Fibroblast of the conjunctiva (primary cell): ENCODE data around the gene TMEM273.

Source experiments
- DNase-seq: peaks from one replicate; pipeline ENCODE4 v3.0.0-alpha.2; 2010; ENCODE audit warnings: low read depth

TMEM273 gene

GRCh38 chr10:49139028-49139845, 49.0 kb downstream of the TMEM273 start:
- no peak for DNase-seq

GRCh38 chr10:49138361-49138891, 49.8 kb downstream of the TMEM273 start:
- DNase-seq = no peak

GRCh38 chr10:49136525-49136924, 51.7 kb downstream of the TMEM273 start:
- DNase-seq = no peak

GRCh38 chr10:49135575-49136313, 52.4 kb downstream of the TMEM273 start:
- no peak for DNase-seq

GRCh38 chr10:49134327-49134726, 53.9 kb downstream of the TMEM273 start:
- DNase-seq = no peak

GRCh38 chr10:49133706-49134248, 54.4 kb downstream of the TMEM273 start, which contains the start of gene FAM170B:
Gene FAM170B (minus strand): TSS chr10:49134021. CDS start chr10:49133918, 103 bp downstream.
- DNase-seq = no peak

GRCh38 chr10:49132362-49132737, 55.8 kb downstream of the TMEM273 start:
- DNase-seq = no peak

- no peak for DNase-seq
Measured at GRCh38 chr10:49131507-49132361, 56.5 kb downstream of the TMEM273 start.

GRCh38 chr10:49129376-49129775, 58.8 kb downstream of the TMEM273 start:
- DNase-seq = no peak

GRCh38 chr10:49128854-49129253, 59.3 kb downstream of the TMEM273 start:
- no peak for DNase-seq

- DNase-seq = no peak
Measured at GRCh38 chr10:49123981-49124950, 63.9 kb downstream of the TMEM273 start.

GRCh38 chr10:49120911-49121310, 67.3 kb downstream of the TMEM273 start:
- no peak for DNase-seq

GRCh38 chr10:49119746-49120145, 68.4 kb downstream of the TMEM273 start:
- no peak for DNase-seq

- DNase-seq = no peak
Measured at GRCh38 chr10:49118430-49119074, 69.6 kb downstream of the TMEM273 start.

GRCh38 chr10:49117376-49118070, 70.7 kb downstream of the TMEM273 start:
- no peak for DNase-seq

- DNase-seq = no peak
Measured at GRCh38 chr10:49116509-49117375, 71.4 kb downstream of the TMEM273 start.

- no peak for DNase-seq
Measured at GRCh38 chr10:49115796-49116508, 72.2 kb downstream of the TMEM273 start.
